HUES6 (cell line): Measurements from ENCODE around the gene MRPL52.

ENCODE experiments used
- H3K27ac ChIP-seq: 2 replicates; pipeline ENCODE4 v1.7.0; 2013; ENCODE audit warnings: low read depth, mild to moderate bottlenecking, low read length, inconsistent platforms
- H3K27me3 ChIP-seq: 2 replicates; pipeline ENCODE4 v1.6.1; 2013; ENCODE audit warnings: low read length; ENCODE audit not compliant: control insufficient read depth, insufficient read depth
- H3K36me3 ChIP-seq: 2 replicates; pipeline ENCODE4 v1.6.1; 2013; ENCODE audit warnings: low read length; ENCODE audit not compliant: control insufficient read depth, insufficient read depth
- H3K4me1 ChIP-seq: 2 replicates; pipeline ENCODE4 v1.6.1; 2013; ENCODE audit warnings: low read length; ENCODE audit not compliant: control insufficient read depth, insufficient read depth
- H3K4me3 ChIP-seq: 2 replicates; pipeline ENCODE4 v1.5.1; 2013; ENCODE audit warnings: low read depth, low read length
- H3K9ac ChIP-seq: one replicate; pipeline ENCODE4 v1.6.1; 2013; ENCODE audit warnings: mild to moderate bottlenecking, low read length
- H3K9me3 ChIP-seq: 2 replicates; pipeline ENCODE4 v1.6.1; 2013; ENCODE audit warnings: low read depth, low read length; ENCODE audit not compliant: control insufficient read depth, insufficient read depth

The MRPL52 gene

DNA sequence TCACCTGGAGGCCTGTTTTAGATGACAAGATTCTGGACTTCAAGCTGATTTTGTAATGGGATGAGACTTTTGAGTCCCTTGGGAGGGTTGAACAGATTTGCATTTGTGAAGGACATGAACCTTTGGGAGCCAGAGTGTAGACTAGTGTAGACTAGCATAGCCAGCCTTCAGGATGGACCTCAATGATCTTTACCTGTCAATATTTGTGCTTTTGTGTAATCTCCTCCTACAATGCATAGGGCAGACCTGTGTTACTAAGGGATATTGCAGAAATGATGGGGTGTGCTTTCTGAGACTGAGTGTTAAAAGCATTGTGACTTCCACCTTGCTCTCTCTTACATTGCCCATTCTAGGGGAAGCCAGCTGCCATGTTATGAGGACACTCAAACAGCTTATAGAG is 32.0 kb downstream of the MRPL52 start:
- Histone ChIP-seq H3K27ac (no peak overlapping the region), H3K36me3 (no peaks in the 10 kb centered on the region), H3K9ac (no peak overlapping the region), H3K4me1 (no peaks in the 10 kb centered on the region), H3K9me3 (peaks cover 3% of the 10 kb centered on the region; the same call in 1 of the 2 replicates), H3K4me3 (no peak overlapping the region), H3K27me3 (no peaks in the 10 kb centered on the region)

DNA sequence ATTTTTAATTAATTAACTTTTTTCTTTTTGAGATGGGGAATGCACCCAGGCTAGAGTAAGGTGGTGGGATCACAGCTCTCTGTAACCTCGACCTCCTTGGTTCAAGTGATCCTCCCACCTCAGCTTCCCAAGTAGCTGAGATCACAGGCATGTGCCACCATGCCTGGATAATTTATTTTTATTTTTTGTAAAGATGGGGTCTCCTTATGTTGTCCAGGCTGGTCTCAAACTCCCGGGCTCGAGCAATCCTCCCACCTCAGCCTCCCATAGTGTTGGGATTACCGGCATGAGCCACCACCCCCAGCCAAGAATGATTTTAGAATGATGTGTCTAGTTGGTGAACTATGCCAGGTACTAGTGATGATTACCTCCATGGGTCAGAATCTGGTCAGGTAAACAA is 35.3 kb downstream of the MRPL52 start:
- no peak overlapping the region for H3K4me3 ChIP-seq
- no peaks in the 10 kb centered on the region for H3K27me3 ChIP-seq
- no peak overlapping the region for H3K9ac ChIP-seq
- H3K36me3 ChIP-seq: no peaks in the 10 kb centered on the region
- H3K4me1 ChIP-seq: no peaks in the 10 kb centered on the region
- H3K27ac ChIP-seq: no peak overlapping the region
- H3K9me3 ChIP-seq: no peaks in the 10 kb centered on the region

DNA sequence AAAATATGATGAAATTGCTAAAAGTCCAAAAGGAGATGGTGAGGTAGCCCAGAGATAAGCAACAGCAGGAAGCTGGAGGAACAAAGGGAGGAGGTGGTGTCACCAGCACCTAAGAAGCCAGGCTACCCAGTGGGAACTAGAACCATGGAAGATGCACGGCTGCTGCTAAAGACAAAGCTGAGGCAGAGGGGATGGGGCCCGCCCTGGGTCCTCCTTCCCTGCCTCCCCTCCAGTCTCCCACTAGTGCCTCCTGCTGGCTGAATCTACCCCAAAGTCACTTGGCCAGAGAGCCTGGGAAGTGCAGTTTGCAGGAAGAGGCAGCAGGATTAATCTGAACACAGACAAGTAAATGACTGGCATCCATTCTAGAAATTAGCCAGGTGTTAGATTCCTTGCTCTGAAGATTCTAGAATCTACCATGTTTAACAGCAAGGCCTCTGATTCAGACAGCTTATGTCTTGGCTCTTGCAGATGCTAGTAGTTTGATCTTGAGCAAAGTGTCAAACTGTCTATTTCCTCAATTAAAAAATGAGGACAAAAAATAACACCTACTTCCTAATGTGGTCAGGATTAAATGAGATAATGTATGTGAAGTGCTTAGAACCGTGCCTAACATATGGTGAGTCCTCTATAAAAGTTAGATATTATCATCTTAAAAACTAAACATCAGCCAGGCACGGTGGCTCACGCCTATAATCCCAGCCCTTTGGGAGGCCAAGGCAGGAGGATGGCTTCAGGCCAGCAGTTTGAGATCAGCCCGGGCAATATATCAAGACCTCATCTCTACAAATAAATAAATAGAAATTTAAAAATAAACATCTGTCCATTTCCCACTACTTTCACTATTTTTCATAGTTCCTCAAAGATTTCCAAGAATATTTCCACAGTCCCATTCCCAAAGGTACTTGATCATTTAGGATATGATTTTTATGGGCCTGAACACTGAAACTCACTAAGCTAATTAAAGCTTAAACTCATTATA is 36.0 kb downstream of the MRPL52 start:
- Histone ChIP-seq H3K36me3 (no peaks in the 10 kb centered on the region), H3K9me3 (no peaks in the 10 kb centered on the region), H3K27ac (no peak overlapping the region), H3K4me3 (no peak overlapping the region), H3K27me3 (no peaks in the 10 kb centered on the region), H3K4me1 (peaks cover 6% of the 10 kb centered on the region), H3K9ac (no peak overlapping the region)

DNA sequence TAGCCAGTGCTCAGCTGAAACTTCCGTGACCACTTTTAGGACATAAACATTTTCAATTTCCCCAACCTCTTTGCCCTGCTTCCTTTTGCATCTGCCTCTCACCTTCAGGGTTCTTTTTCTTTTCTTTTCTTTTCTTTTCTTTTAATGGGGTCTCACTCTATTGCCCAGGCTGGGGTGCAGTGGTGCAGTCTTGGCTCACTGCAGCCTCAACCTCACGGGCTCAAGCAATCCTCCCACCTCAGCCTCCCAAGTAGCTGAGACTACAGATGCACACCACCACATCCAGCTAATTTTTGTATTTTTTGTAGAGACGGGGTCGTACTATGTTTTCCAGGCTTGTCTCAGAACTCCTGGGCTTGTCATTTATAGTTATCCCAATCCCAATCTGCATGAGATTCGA is 37.2 kb downstream of the MRPL52 start:
- no peaks in the 10 kb centered on the region for H3K9me3 ChIP-seq
- H3K27ac ChIP-seq: no peak overlapping the region
- no peak overlapping the region for H3K4me3 ChIP-seq
- peaks cover 10% of the 10 kb centered on the region for H3K4me1 ChIP-seq
- no peak overlapping the region for H3K9ac ChIP-seq
- H3K36me3 ChIP-seq: no peaks in the 10 kb centered on the region
- H3K27me3 ChIP-seq: no peaks in the 10 kb centered on the region

DNA sequence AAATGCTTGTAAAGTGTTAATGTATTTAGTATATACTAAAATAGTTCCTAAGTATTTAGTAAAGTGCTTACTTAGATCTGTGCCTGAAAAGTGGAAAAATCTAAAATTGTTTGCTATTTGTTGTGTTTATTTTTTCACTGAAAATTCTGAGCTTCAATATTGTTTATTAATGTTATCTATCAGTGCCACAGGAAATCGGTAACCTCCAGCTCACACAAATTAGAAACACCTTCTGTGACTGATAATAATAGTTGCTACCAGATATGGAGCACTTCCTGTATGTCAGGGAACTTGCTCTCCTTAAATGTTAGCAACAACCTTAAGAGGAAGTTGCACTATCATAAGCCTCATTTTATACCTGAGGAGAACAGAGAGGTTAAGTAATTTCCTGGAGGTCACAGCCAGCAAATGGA is 41.1 kb downstream of the MRPL52 start:
- H3K4me3 ChIP-seq: peak overlapping the region; percentile 68
- H3K4me1 ChIP-seq: peaks cover 15% of the 10 kb centered on the region
- H3K27me3 ChIP-seq: no peaks in the 10 kb centered on the region
- H3K9ac ChIP-seq: no peak overlapping the region
- H3K9me3 ChIP-seq: no peaks in the 10 kb centered on the region
- H3K36me3 ChIP-seq: peaks cover 12% of the 10 kb centered on the region; the same call in 1 of the 2 replicates
- H3K27ac ChIP-seq: no peak overlapping the region; the same call in 1 of the 2 replicates

DNA sequence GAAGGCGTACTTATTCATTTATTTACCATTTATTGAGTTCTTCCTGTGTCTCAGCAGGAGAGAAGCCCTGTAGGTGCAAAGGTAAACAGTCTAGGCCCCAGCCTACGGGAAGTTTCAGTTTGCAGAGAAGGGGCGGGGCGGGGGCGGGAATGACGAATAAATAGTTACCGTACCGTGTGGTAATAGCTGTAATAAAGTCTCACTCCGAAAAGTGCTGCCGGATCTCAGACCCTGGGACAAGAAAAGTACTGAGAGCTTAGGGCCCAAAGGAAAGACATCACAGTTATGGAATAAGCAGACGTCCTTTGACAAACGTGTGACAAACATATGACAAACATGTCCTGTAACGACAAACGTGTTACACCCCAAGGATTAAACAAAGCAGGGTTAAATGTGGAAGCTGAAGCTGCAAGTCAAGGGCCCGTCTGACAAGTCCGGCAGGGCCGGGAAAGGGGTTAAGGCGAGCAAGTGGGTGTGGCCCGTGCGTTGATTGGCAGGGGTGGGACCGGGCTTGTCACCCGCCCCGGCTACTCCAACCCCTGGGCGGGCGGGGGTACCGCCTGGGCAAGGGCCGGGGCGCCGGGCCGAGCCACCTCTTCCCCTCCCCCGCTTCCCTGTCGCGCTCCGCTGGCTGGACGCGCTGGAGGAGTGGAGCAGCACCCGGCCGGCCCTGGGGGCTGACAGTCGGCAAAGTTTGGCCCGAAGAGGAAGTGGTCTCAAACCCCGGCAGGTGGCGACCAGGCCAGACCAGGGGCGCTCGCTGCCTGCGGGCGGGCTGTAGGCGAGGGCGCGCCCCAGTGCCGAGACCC is 41.7 kb downstream of the MRPL52 start, which contains the start of gene LRP10:
Gene LRP10 (plus strand): TSS at position 517 of the 809 bp plus-strand sequence. CDS start 564 bp downstream, outside the sequence.
- Histone ChIP-seq H3K9ac (peak within 1 kb of the TSS; percentile 73), H3K9me3 (no peaks in the 10 kb centered on the region), H3K36me3 (peaks cover 17% of the 10 kb centered on the region; the same call in 1 of the 2 replicates), H3K27ac (peak within 1 kb of the TSS; percentile 27; the same call in 1 of the 2 replicates), H3K27me3 (no peaks in the 10 kb centered on the region), H3K4me1 (peaks cover 15% of the 10 kb centered on the region), H3K4me3 (peak within 1 kb of the TSS; percentile 68)

DNA sequence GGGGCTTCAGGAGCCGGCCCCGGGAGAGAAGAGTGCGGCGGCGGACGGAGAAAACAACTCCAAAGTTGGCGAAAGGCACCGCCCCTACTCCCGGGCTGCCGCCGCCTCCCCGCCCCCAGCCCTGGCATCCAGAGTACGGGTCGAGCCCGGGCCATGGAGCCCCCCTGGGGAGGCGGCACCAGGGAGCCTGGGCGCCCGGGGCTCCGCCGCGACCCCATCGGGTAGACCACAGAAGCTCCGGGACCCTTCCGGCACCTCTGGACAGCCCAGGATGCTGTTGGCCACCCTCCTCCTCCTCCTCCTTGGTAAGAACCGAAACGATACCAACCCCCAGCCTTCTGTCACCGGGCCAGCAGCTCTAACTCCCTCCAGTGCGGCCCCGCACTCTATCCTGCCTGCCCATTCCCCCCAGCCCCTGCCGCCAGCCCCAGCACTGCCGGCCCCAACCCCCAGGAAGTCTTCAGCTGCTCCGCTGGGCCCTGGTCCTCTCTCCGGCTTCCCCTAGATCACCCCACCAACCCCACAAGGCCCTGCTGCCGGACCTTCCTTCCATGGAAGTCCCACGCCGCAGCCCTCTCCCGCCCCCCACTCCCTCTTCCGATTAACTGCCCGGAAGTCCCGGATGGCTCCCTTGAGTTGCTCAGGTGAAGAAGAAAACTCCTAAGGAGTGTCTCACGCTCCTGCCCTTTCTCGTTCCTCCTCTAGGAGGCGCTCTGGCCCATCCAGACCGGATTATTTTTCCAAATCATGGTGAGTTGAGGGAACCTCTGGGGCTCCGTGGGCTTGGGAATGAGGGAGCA is 42.5 kb downstream of the MRPL52 start:
- Histone ChIP-seq H3K27ac (peak overlapping the region; percentile 27; the same call in 1 of the 2 replicates), H3K9me3 (no peaks in the 10 kb centered on the region), H3K27me3 (no peaks in the 10 kb centered on the region), H3K4me1 (peaks cover 15% of the 10 kb centered on the region), H3K4me3 (peak overlapping the region; percentile 68), H3K9ac (peak overlapping the region; percentile 73), H3K36me3 (peaks cover 24% of the 10 kb centered on the region; the same call in 1 of the 2 replicates)

DNA sequence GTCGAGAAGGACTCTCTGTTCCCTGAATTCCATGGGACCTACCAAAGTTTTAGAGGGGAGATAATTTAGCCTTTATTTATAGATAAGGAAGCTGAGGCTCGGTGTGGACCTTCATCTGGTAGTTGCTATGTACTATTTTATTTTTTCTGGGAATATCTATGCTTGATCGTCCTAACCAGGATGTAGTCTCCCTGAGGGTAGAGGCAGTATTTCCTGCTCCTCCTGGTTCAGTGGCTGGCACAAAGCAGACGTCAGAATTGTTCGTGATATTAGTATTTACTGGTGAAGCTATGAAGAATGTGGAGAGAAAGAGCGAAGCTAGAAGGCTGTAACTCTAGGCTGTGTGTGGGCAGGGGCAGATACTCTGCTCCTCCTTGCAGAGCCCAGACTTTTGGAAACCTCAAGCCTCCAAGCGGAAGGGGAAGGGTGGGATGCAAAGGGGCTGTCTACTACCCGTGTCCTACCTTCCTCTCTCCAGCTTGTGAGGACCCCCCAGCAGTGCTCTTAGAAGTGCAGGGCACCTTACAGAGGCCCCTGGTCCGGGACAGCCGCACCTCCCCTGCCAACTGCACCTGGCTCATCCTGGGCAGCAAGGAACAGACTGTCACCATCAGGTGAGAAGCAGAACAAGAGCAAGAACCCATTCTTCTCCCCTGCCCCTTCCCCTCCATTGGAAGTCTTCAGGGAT is 43.3 kb downstream of the MRPL52 start:
- H3K27ac ChIP-seq: no peak overlapping the region
- H3K4me1 ChIP-seq: peaks cover 15% of the 10 kb centered on the region
- H3K9me3 ChIP-seq: no peaks in the 10 kb centered on the region
- peak overlapping the region; percentile 46 for H3K9ac ChIP-seq
- peaks cover 24% of the 10 kb centered on the region; the same call in 1 of the 2 replicates for H3K36me3 ChIP-seq
- peak overlapping the region; percentile 68 for H3K4me3 ChIP-seq
- H3K27me3 ChIP-seq: no peaks in the 10 kb centered on the region

DNA sequence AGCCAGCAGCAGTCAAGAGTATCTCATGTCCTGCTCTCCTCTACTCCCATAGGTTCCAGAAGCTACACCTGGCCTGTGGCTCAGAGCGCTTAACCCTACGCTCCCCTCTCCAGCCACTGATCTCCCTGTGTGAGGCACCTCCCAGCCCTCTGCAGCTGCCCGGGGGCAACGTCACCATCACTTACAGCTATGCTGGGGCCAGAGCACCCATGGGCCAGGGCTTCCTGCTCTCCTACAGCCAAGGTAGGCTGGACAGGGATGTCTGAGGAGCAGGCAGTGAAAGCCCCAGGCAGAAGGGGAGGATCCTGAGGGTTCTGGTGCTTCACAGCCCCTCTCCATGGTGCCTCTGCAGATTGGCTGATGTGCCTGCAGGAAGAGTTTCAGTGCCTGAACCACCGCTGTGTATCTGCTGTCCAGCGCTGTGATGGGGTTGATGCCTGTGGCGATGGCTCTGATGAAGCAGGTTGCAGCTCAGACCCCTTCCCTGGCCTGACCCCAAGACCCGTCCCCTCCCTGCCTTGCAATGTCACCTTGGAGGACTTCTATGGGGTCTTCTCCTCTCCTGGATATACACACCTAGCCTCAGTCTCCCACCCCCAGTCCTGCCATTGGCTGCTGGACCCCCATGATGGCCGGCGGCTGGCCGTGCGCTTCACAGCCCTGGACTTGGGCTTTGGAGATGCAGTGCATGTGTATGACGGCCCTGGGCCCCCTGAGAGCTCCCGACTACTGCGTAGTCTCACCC is 45.5 kb downstream of the MRPL52 start:
- peaks cover 14% of the 10 kb centered on the region for H3K4me1 ChIP-seq
- no peak overlapping the region for H3K9ac ChIP-seq
- no peak overlapping the region for H3K27ac ChIP-seq
- no peak overlapping the region for H3K4me3 ChIP-seq
- no peaks in the 10 kb centered on the region for H3K9me3 ChIP-seq
- peaks cover 24% of the 10 kb centered on the region; the same call in 1 of the 2 replicates for H3K36me3 ChIP-seq
- H3K27me3 ChIP-seq: no peaks in the 10 kb centered on the region
